HG02763 (cell line): ENCODE data around the gene ANKAR.
"Not testable (repeated sequence)": the region's sequence is repeated elsewhere in the genome, so short reads cannot be mapped to it uniquely, and the experiment has no call there.

ENCODE experiments used
- ATAC-seq: cut with Tn5 transposase; IDR thresholded peaks from one replicate; pipeline ENCODE4 v1.9.1; 2021; ENCODE audit warnings: mild to moderate bottlenecking, moderate library complexity; ENCODE audit not compliant: unreplicated experiment

ANKAR gene

DNA sequence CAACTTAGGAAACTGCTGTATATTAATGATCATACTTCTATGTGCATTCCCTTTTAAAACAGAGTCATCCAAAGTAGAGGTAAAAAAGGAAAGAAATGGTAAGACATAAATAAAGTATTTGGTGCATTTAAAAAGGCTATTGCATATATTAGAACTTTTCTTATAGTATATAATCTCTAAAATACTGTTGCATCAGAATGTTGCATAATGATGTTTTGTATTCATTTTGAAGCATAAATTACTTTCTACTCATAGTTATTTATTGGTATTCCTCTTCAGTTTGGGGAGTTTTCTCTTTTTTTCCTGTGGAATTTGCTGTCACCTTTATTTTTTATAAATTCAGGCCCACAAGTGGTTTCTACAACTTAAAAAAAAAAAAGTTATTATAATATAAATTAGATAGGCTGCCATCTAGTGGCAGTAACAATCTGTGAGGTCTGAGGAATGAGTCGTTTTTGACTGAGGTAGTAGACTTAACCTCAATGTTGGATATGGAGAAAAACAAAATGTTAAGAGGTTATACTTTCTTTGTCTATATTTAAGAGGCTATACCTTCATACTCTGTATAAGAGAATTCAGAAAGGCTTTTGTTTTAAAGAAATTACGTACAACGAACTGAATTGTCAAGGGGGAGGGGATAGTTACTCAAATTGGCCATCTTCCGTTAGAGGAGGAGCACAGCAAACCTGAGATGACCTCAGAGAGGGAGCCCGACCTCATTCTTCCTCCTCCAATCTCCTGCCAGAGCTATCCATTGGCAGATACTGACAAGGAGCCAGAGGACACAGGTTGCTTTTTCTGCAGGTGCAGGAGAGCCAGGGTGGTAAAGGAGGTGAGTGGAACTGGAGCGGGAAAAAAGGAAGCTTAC is 23.8 kb downstream of the ANKAR start:
- no peak for ATAC-seq

DNA sequence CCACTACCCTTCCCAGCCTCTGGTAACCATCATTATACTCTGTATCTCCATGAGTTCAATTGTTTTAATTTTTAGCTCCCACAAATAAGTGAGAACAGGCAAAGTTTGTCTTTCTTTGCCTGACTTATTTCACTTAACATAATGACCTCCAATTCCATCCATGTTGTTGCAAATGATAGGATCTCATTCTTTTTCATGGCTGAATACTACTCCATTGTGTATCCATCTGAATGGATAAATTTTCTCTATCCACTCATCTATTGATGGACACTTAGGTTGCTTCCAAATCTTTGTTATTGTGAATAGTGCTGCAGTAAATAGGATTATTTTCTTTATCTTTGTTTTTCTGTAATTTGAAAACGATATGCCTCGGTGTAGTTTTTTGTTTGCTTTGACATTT is 26.2 kb downstream of the ANKAR start:
- ATAC-seq: no peak

DNA sequence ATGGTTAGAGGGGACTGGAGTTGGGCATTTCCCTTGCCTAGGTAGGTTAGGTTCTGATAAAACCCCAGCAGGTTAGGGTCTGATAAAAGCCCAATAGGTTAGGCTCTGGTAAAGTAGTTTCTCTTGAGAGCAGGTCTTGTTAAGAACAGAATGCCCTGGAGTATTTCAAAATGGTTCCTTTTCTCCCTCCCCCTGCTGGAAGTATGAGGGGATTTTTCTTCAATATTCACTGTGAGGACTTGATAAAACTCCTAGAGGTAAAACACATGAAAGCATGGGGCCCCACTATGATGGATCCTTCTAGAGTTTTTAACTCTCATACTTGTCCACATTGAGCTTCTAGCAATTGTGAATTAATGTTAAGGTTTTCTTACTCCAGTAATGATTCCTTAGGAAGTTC is 27.6 kb downstream of the ANKAR start:
- no peak for ATAC-seq

DNA sequence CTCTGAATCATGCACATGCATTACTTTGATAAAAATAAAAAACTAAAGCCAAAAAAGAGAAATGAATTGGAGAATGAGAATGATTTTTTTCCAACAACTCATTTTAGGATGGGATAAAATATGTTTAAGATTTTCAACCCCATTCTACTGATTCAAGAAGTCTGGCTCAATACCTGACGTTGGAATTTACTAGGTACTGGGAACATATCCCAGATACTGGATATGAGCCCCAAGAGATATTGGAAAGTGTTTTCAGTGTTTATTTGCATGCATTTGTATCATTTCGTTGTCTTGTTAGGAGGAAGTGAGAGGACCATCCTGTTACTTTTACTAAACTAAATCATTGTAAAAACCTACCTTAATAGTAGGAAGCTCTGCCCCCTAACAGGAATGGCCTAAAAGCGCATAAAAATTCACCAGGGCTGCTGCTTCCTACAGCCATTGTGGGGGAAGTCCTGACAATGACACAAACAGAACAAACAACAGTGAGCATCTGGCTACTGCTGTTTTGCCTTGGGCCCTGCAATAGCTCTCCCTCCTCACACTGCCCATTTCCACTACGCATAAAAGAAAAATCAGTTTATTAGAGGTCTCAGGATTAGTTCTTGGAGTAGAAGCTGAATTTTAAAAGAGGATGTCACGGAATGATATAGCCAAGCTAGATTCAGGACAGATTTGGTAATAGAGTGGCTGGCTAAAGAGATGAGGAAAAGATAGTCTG is 35.2 kb downstream of the ANKAR start:
- no peak for ATAC-seq

DNA sequence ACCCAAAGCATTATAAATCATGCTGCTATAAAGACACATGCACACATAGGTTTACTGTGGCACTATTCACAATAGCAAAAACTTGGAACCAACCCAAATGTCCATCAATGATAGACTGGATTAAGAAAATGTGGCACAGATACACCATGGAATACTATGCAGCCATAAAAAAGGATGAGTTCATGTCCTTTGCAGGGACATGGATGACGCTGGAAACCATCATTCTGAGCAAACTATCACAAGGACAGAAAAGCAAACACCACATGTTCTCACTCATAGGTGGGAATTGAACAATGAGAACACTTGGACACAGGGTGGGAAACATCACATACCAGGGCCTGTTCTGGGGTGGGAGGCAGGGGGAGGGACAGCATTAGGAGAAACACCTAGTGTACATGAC is 43.1 kb downstream of the ANKAR start:
- ATAC-seq: not testable (repeated sequence)

DNA sequence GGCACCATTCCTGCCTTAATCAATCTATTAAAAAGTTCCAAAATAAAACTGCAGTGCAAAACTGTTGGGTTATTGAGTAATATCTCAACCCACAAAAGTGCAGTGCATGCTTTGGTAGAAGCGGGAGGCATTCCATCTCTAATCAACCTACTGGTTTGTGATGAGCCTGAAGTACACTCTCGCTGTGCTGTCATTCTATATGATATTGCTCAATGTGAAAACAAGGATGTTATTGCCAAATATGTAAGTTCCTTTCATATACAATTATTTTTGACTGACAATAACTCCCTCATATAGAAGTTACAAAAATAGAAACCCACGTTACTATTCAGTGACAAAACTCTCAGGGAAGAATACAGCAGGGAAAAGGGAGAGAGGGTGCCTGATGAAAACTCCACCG is 45.1 kb downstream of the ANKAR start:
- no peak for ATAC-seq

DNA sequence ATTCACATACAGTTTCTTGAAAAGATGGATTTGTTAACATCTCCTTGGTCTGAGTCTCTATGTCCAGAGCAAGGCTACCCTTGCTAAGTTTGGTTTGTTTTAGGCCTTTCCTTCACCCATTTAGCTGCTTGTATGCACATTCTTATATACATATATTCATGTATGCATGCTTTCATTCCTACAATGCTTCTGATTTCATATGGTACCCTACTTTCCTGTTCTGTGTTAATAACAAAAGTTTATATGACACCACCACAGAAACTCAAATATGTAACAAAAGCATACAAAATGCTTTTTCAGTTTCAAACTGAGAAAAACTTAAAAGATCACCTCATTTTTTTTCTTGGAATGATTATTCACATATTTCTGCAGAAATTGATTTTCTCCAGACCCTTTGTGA is 48.7 kb downstream of the ANKAR start:
- ATAC-seq: no peak
